Endodermal cell (in vitro differentiated cells): ENCODE results near the gene ZNF605. TPM values are rescaled to one million over a fixed set of nuclear protein-coding genes. Genes with fewer than 3 reads are reported as not detected.
"Not testable (repeated sequence)": the region's sequence is repeated elsewhere in the genome, so short reads cannot be mapped to it uniquely, and the experiment has no call there.

ENCODE experiments used
- DNase-seq: peaks from one replicate; pipeline ENCODE4 v3.0.0-alpha.2; 2017
- H3K27ac ChIP-seq: 2 replicates; pipeline ENCODE4 v1.5.1; 2013; ENCODE audit warnings: mild to moderate bottlenecking, low read depth, low read length, moderate library complexity
- H3K27me3 ChIP-seq: 2 replicates; pipeline ENCODE4 v1.6.1; 2013; ENCODE audit warnings: mild to moderate bottlenecking, low read length, moderate library complexity; ENCODE audit not compliant: insufficient read depth, control insufficient read depth, poor library complexity, severe bottlenecking
- H3K36me3 ChIP-seq: 2 replicates; pipeline ENCODE4 v1.7.0; 2013; ENCODE audit warnings: mild to moderate bottlenecking, low read length, moderate library complexity; ENCODE audit not compliant: control insufficient read depth, insufficient read depth
- H3K4me1 ChIP-seq: one replicate; pipeline ENCODE4 v1.7.0; 2013; ENCODE audit warnings: low read length; ENCODE audit not compliant: control insufficient read depth, insufficient read depth
- H3K4me3 ChIP-seq: 2 replicates; pipeline ENCODE4 v1.5.1; 2013; ENCODE audit warnings: mild to moderate bottlenecking, low read length, moderate library complexity
- H3K9ac ChIP-seq: 2 replicates; pipeline ENCODE4 v1.6.1; 2013; ENCODE audit warnings: mild to moderate bottlenecking, low read length, moderate library complexity; ENCODE audit not compliant: poor library complexity, severe bottlenecking; ENCODE audit errors: extremely low read depth
- H3K9me3 ChIP-seq: 2 replicates; pipeline ENCODE4 v1.6.1; 2013; ENCODE audit warnings: mild to moderate bottlenecking, low read length, moderate library complexity; ENCODE audit not compliant: control insufficient read depth
- H3K27ac Mint-ChIP-seq: 2 replicates; pipeline ENCODE4 v1.8.0; 2020; ENCODE audit warnings: mixed read lengths
- H3K27me3 Mint-ChIP-seq: 2 replicates; pipeline ENCODE4 v1.8.0; 2021; ENCODE audit warnings: mild to moderate bottlenecking, mixed read lengths; ENCODE audit not compliant: insufficient read depth
- H3K36me3 Mint-ChIP-seq: 2 replicates; pipeline ENCODE4 v1.8.0; 2020; ENCODE audit warnings: low read depth, mixed read lengths
- H3K4me1 Mint-ChIP-seq: 2 replicates; pipeline ENCODE4 v1.8.0; 2020; ENCODE audit warnings: mixed read lengths
- H3K4me3 Mint-ChIP-seq: 2 replicates; pipeline ENCODE4 v1.8.0; 2020; ENCODE audit warnings: mild to moderate bottlenecking, moderate library complexity, mixed read lengths
- H3K9me3 Mint-ChIP-seq: 2 replicates; pipeline ENCODE4 v1.8.0; 2020; ENCODE audit warnings: mild to moderate bottlenecking, mixed read lengths
- CTCF ChIP-seq: fragments of 200-600 bp; sonication (generic); conservative IDR thresholded peaks from 2 replicates; pipeline ENCODE4 v1.5.0; 2021; ENCODE audit warnings: antibody characterized with exemption, mild to moderate bottlenecking
- WGBS, 2 experiments: methylation state at CpG; one replicate each; pipeline versions ENCODE4 v1.1.5 to v1.1.7; 2013; ENCODE audit warnings: missing lambda C conversion rate in 2 of 2, mixed read lengths in 1 of 2; ENCODE audit not compliant: insufficient coverage in 1 of 2, insufficient read length in 1 of 2; 5-methylcytosine and 5-hydroxymethylcytosine counted together
- total RNA-seq, 2 donors: library from RNA; stranded (reverse); fragmentation: NEBNext Ultra II Directional in 1 of 2; extraction: Animal tissue kit (Norgen Biotek cat#: 25700) in 1 of 2; gene quantifications; 2 replicates in 1 of 2; 3 replicates in 1 of 2; pipeline ENCODE4 v1.2.1, GENCODE V29; 2021

ZNF605 gene
- total RNA-seq, 2 donors from 2014 or later: 12.8 to 25.8 TPM

GRCh38 chr12:132887513-132888351, 68.4 kb downstream of the ZNF605 start, which contains the start of gene CHFR:
Gene CHFR, minus strand, starts transcription at chr12:132887605. Its CDS starts 277 bp downstream, at chr12:132887328.
- peak within 1 kb of the TSS; percentile 92 for H3K9ac ChIP-seq
- peak; percentile 99 for DNase-seq
- Mint-ChIP-seq H3K4me3 (peak within 1 kb of the TSS; percentile 92), H3K4me1 (peaks cover 19% of the 10 kb centered on the region), H3K36me3 (peaks cover 35% of the 10 kb centered on the region), H3K27me3 (peaks cover 3% of the 10 kb centered on the region), H3K9me3 (no peaks in the 10 kb centered on the region), H3K27ac (peak within 1 kb of the TSS; percentile 99)
- H3K36me3 ChIP-seq: peaks cover 16% of the 10 kb centered on the region
- 9 to 24% methylated on average over 52 to 84 of the region's 84 CpGs for WGBS, 2 experiments
- no peak for TF ChIP-seq CTCF
- H3K4me1 ChIP-seq: no peaks in the 10 kb centered on the region
- H3K27me3 ChIP-seq: no peaks in the 10 kb centered on the region
- peaks cover 28% of the 10 kb centered on the region for H3K9me3 ChIP-seq
- peak within 1 kb of the TSS; percentile 83 for H3K27ac ChIP-seq
- H3K4me3 ChIP-seq: peak within 1 kb of the TSS; percentile 94

- H3K9ac ChIP-seq: peak overlapping the region; percentile 36
- WGBS, 2 experiments: 9 to 17% methylated on average over 33 to 64 of the region's 64 CpGs
- H3K27ac ChIP-seq: no peak overlapping the region
- DNase-seq: no peak
- H3K4me3 Mint-ChIP-seq: peak overlapping the region; percentile 92
- no peaks in the 10 kb centered on the region for H3K9me3 Mint-ChIP-seq
- no peaks in the 10 kb centered on the region for H3K4me1 ChIP-seq
- peaks cover 28% of the 10 kb centered on the region for H3K9me3 ChIP-seq
- TF ChIP-seq CTCF: no peak
- H3K4me1 Mint-ChIP-seq: peaks cover 19% of the 10 kb centered on the region
- H3K27me3 ChIP-seq: no peaks in the 10 kb centered on the region
- peaks cover 3% of the 10 kb centered on the region for H3K27me3 Mint-ChIP-seq
- H3K27ac Mint-ChIP-seq: peak overlapping the region; percentile 62
- H3K4me3 ChIP-seq: peak overlapping the region; percentile 94
- H3K36me3 ChIP-seq: peaks cover 25% of the 10 kb centered on the region
- H3K36me3 Mint-ChIP-seq: peaks cover 43% of the 10 kb centered on the region
Measured at GRCh38 chr12:132886529-132887477, 69.3 kb downstream of the ZNF605 start.

- Mint-ChIP-seq H3K27me3 (no peaks in the 10 kb centered on the region), H3K4me1 (peaks cover 2% of the 10 kb centered on the region), H3K4me3 (no peak overlapping the region), H3K27ac (no peak overlapping the region), H3K9me3 (no peaks in the 10 kb centered on the region), H3K36me3 (peaks cover 55% of the 10 kb centered on the region)
- Histone ChIP-seq H3K4me3 (no peak overlapping the region), H3K4me1 (no peaks in the 10 kb centered on the region), H3K36me3 (peaks cover 40% of the 10 kb centered on the region), H3K27me3 (no peaks in the 10 kb centered on the region), H3K9ac (no peak overlapping the region), H3K27ac (no peak overlapping the region), H3K9me3 (peaks cover 14% of the 10 kb centered on the region)
- 93 to 96% methylated on average over 3 to 7 of the region's 7 CpGs for WGBS, 2 experiments
- no peak for TF ChIP-seq CTCF
- DNase-seq: no peak
Measured at GRCh38 chr12:132881818-132882217, 74.3 kb downstream of the ZNF605 start.

GRCh38 chr12:132874620-132875019, 81.5 kb downstream of the ZNF605 start:
- H3K9me3 Mint-ChIP-seq, H3K4me3 Mint-ChIP-seq, DNase-seq, H3K9me3 ChIP-seq, H3K27me3 Mint-ChIP-seq, H3K27ac ChIP-seq, H3K4me3 ChIP-seq, H3K9ac ChIP-seq, H3K4me1 Mint-ChIP-seq, H3K4me1 ChIP-seq, H3K27ac Mint-ChIP-seq, H3K27me3 ChIP-seq: not testable (repeated sequence)
- 87 to 95% methylated on average over 12 to 21 of the region's 21 CpGs for WGBS, 2 experiments
- H3K36me3 Mint-ChIP-seq: peaks cover 58% of the 10 kb centered on the region
- H3K36me3 ChIP-seq: peaks cover 58% of the 10 kb centered on the region
